ENCODE measurements around the gene SOX10. TPM values are rescaled to one million over a fixed set of nuclear protein-coding genes. Genes with fewer than 3 reads are reported as not detected.

Gene SOX10
- total RNA-seq, 2 donors from 2014 or later = 1.9 to 3.6 TPM

DNA sequence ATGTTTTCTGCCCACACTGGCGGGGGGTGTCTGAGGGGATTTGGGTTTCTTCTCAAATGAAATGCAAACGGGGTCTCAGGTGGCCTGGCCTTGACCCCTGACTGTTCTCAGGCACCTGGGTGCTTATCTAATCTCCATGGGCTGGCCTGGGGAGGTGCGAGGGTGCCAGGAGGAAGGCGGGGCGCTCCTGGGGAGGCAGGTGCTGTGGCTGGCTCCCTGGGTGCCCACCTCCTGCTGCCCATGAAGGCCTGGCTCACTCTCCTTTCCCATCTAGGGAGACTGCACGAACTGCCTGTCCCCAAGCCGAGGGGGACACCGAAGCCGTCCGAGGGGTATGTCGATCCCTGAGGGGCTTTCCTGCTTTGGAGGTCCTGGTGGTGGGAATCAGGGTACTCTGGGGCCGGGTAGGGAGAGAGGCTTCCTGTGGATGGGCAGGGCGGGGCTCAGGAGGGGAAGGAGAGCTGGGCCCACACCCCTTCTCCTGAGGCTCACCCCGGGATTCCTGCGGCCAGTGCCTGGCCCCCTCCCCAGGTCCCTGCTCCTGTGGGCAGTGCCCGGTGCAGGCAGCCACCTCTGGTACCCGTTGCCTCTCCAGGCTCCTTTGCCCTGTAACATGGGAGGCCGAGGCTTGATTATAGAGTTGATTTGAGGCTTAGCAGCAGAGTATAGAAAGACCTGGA is 59.8 kb downstream of the SOX10 start:
- ATAC-seq = no peak
- intact Hi-C loops (cut with DNase I) = no loop called here

DNA sequence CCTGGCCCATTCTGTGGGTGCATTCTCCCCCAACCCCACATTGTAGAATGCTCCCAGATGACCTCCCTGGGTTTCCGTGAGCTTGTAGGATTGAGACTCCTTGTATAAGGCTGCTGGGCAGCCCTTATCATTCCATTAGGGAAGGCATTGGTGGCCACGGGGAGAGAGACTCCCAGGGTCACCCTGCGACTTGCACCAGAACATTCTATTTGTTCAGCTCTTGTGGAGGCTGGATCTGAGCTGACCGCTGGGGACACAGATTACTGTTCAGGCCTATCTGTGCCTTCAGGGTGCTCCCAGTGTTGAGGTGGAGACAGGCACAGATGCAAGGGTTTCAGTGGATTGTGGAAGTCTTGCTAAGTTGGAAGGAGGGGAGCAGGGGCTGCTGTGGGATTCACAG is 60.4 kb downstream of the SOX10 start:
- ATAC-seq (no peak), DNase-seq (no peak)
- intact Hi-C loops (cut with DNase I) = no loop called here

More for the DNA sequence above, 59.8 kb downstream of the SOX10 start:
- DNase-seq = no peak

Small RNA genes within 50 kb of the gene (microRNA-seq; reads per million reads assigned to microRNA genes)
- 0 reads per million in 2 donors for gene MIR4534
- 0.40 to 1.4 reads per million in 2 donors for gene MIR6820

Other genes starting within 250 kb of the SOX10 start
- 10 to 100 TPM; 16.7 to 19.0 TPM for gene GCAT, start 176.6 kb downstream of the SOX10 start, total RNA-seq
- not detected for gene GALR3, start 161.2 kb downstream of the SOX10 start, total RNA-seq
- gene ANKRD54, start 140.2 kb downstream of the SOX10 start, total RNA-seq = 10 to 100 TPM in 1 of 2 donors, 1 to 10 TPM in 1; 9.9 to 12.8 TPM
- gene EIF3L, start 135.1 kb downstream of the SOX10 start, total RNA-seq = 100 to 1,000 TPM; 282 to 298 TPM
- 10 to 100 TPM; 14.3 to 18.3 TPM for gene MICALL1, start 78.3 kb downstream of the SOX10 start, total RNA-seq
- gene C22orf23, start 31.0 kb downstream of the SOX10 start, total RNA-seq = under 1 TPM in 1 of 2 donors, not detected in 1; 0.21 TPM
- gene POLR2F, start 30.9 kb downstream of the SOX10 start, total RNA-seq = 10 to 100 TPM; 62.6 to 68.1 TPM
- gene PICK1, start 72.8 kb upstream of the SOX10 start, total RNA-seq = 10 to 100 TPM; 19.4 to 21.0 TPM
- gene SLC16A8, start 99.6 kb upstream of the SOX10 start, total RNA-seq = under 1 TPM in 1 of 2 donors, not detected in 1; 0.27 TPM
- gene BAIAP2L2, start 126.1 kb upstream of the SOX10 start, total RNA-seq = under 1 TPM; 0.63 to 0.65 TPM
- 10 to 100 TPM; 14.3 to 21.1 TPM for gene PLA2G6, start 197.3 kb upstream of the SOX10 start, total RNA-seq
- gene MAFF, start 217.4 kb upstream of the SOX10 start, total RNA-seq = 10 to 100 TPM in 1 of 2 donors, 1 to 10 TPM in 1; 9.4 to 27.8 TPM

Data from left cardiac atrium (tissue), 4 donors.